HG03442 (cell line): ENCODE measurements around the gene TBC1D22A.
"Not testable (repeated sequence)": the region's sequence is repeated elsewhere in the genome, so short reads cannot be mapped to it uniquely, and the experiment has no call there.

ENCODE experiments used
- ATAC-seq: cut with Tn5 transposase; IDR thresholded peaks from one replicate; pipeline ENCODE4 v1.9.1; 2021; ENCODE audit warnings: mild to moderate bottlenecking, moderate library complexity; ENCODE audit not compliant: unreplicated experiment

Gene TBC1D22A

DNA sequence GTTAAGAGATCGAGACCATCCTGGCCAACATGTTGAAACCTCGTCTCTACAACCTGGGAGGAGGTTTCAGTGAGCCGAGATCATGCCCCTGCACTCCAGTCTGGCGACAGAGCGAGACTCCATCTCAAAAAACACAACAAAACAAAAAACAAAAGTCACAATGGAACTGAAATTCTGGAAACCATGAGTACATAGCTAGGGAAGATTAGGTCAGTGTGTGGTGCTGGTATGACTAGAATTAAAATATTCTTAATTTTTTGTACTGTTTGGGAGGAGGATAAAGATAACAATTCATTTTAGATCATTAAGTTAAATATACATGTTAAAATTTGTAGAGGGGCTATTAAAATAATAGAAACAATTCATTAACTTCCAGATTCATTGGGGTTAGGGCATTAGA lies 344.4 kb downstream of the TBC1D22A start:
- no peak for ATAC-seq

GRCh38 chr22:47107431-47107830 lies 345.0 kb downstream of the TBC1D22A start:
- no peak for ATAC-seq

- ATAC-seq = no peak
Observed at GRCh38 chr22:47110817-47111443, 348.5 kb downstream of the TBC1D22A start.

DNA sequence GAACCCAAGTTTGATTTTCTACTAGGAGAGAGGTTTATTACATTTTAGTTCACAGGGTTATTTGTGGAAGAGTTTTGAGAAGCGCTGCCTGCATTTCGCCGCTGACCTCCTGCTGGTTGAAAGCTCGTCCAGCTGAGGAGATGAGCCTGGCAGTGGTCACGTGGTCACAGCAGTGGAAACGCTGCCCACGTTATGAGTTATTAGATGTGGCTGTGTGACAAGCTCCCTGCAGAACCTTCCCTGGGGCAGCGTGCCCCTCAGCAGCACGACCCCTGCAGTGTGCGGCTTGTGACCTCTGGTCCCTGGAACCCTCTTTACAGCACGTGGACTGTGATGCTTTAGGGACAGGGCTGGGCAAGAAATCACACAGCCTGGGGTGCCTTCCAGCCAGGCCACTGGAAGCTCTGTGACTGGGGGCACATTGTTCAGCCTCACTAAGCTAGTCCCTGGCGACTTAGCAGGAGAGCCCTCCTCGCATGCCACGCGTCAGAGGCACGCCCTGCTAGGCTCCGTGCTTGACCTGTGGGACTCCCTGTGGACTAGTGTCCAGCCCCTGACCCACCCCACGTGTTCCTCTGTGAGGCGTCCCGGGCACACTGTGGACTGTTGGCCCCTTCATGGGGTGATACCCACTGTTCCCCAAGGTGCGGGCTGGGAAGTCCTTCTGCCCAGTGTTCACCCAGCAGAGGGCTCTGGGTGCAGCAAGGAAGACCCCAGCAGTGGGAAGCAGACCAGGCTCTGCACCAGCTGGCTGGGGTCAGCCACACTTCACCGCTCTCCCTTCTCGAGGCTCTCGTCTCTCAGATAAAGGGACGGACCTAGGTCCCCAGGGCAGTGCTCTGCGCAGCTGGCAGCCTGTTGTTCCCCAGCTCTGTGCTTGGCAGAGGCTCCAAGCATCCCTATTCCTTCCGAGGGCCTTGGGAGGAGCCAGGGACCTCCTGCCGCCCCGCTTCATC lies 349.5 kb downstream of the TBC1D22A start:
- ATAC-seq = no peak

GRCh38 chr22:47112582-47112965 lies 350.1 kb downstream of the TBC1D22A start:
- ATAC-seq = no peak

DNA sequence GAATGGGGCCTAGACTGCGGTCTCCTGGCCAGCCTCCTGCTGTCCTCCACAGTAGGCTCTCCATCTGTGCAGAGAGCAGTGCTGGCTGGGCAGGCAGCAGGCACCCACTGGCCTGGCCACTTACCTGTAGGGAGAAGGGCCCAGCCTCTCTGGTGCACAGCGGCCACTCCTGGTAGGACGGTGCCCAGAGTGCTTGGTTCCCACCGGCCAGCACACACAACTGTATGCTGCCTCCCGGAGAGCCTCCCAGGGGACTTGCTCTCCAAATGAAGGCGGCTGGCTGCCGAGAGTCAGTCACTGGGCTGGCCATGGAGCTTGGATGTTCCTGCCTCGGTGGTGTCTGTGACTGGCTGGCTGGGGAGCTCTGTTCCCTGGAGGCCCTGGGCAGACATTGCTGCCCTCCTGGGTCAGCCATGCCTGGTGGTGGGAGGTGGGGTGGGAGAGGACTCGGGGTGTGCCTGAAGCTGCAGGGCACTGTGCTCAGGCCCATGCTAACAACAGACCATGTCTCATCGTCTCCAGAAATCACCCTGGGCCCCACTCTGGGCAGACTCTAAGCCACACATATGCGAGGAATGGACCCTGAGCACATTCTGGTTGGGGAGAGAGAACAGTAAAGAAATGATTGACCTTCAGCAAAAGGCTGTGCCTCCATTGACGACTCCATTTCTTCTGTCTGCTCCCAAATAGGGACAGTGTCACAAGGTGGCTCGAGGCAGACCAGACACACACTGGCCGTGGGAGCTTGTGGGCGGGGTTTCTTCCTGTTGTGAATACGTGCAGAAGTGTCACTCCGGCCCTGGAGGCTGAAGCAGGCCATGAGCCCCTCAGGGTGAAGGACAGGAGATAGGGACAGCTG lies 350.8 kb downstream of the TBC1D22A start:
- no peak for ATAC-seq

- ATAC-seq = no peak
Observed at GRCh38 chr22:47113853-47114415, 351.5 kb downstream of the TBC1D22A start.

GRCh38 chr22:47114813-47115517 lies 352.5 kb downstream of the TBC1D22A start:
- no peak for ATAC-seq

DNA sequence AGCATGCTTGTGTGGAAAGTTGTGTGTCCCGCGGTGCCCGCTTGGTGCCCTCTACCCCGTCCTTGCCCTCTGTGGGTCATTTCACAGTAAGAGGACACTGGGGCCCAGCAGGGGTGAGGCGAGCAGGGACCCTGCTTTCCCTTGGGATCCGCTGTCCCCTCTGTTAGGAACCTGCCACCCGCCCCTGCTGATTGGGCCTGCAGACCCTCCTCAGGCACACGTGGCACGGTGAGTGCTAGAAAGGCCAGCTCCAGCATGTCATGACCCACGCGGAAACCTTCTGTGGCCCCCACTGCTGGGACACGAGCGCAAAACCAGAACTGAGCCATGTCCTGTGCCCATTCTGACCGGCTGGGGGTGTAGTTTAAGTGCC lies 353.1 kb downstream of the TBC1D22A start:
- no peak for ATAC-seq

DNA sequence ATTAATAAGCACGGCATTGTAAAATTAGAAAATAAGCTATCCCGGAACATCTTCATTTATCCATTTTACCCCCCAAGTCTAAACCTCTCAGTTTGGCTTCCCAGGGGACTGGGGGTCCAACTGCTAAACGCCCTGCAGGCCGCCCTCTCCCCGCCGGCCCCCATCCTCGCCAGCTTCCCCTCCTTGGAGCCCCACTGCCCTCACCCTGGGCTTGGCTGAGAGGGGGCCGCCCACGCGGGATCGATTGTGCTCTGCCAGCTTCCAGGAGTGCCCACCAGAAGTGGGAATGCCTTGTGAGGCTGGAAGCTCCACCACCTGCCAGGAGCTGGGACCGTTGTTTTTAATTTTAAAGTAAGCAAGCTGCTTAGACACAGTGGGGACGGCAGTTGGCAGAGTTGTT lies 353.5 kb downstream of the TBC1D22A start:
- no peak for ATAC-seq

- no peak for ATAC-seq
Observed at GRCh38 chr22:47116426-47117341, 354.2 kb downstream of the TBC1D22A start.

GRCh38 chr22:47117442-47117841 lies 355.0 kb downstream of the TBC1D22A start:
- not testable (repeated sequence) for ATAC-seq

DNA sequence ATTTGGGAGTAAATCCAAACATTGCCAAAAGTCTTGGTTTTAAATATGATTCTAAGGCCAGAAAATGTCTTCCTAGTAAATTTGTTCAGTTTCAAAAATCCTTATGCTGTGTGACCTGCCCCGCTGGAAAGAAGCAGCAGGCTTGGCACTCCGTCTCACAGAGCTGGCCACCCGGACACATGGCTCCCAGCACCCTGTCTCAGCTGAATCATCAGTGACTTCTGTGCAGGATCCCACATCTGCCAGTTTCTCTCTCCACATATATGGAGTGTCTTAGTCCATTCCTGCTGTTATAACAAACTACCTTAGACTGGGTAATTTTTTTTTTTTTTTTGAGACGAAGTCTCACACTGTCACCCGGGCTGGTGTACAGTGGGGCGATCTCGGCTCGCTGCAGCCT lies 356.7 kb downstream of the TBC1D22A start:
- no peak for ATAC-seq

GRCh38 chr22:47120399-47120798 lies 357.9 kb downstream of the TBC1D22A start:
- ATAC-seq = no peak

DNA sequence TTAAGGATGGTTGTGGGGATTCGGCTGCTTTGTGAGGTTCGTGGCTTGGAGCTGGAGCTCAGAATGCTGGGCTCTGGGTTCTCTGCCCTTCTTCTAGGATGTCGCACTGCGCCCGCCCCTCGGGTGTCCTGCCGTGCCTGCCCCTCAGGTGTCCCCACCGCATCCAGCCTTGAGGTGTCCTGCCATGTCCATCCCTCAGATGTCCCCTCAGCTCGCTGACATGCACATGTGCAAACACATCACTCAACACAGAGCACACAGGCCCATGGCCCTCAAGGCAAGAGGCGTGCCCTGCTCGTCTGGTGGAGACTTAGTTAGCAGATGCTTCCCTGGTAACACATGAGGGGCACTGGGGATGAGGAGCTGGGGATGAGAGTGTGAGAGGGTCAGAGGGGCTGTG lies 359.3 kb downstream of the TBC1D22A start:
- no peak for ATAC-seq

DNA sequence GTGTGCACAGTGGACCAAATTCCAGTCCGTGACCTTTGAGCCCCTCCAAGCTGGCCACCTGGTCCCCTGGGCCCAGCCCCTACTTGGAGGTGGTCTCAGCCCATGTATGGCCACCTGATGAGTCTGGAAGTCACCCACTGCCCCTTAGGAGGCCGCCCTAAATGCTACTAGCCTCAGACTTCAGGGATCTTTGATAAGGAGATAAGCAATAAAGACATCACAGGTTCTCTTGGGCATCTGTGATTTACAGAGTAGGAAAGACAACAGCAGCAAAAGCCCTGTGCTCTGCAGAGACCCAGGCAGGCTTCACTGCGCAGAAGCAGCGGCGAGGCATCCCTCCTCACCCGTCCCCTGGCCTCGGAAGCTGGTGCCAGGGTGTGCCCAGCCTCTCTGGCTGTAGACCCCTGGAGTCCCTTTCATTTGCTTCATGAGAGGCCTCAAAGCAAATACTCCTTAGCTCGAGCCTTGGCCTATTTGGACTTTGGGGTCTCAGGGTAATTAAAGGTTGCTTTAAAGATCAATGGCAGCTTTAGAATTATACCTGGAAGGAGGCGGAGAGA lies 360.1 kb downstream of the TBC1D22A start:
- ATAC-seq = no peak

GRCh38 chr22:47123006-47123826 lies 360.8 kb downstream of the TBC1D22A start:
- no peak for ATAC-seq

DNA sequence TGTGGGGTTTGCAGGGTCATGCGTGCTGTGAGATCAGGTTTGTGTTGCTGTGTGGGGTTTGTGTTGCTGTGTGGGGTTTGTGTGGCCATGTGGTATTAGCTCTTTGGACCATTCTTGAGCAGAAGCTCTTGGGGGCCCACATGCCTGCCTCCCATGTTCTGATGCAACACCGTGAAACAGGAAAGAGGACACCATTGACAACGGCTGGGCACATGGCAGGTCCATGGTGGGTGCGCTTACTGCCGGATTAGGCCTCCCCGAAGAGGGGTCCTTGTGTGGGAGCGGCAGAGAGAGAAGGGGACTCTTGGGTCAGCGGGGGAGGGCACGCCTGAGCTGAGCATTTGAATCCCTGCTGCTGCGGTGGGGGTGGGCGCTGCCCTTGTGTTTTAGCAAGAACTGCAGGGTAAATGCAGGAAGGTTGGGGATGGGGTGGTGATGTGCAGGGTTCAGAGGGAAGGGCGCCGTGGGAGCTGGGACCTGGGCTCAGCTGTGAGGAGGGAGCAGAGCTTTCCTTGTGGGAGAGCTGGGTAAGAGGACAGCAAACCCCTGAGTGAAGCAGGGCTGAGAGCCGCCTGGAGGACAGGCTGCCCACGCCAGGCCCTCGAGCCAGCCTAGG lies 361.5 kb downstream of the TBC1D22A start:
- ATAC-seq = no peak
